ENCODE results near the gene SMURF2. TPM values are rescaled to one million over a fixed set of nuclear protein-coding genes. Genes with fewer than 3 reads are reported as not detected.
"Not testable (repeated sequence)": the region's sequence is repeated elsewhere in the genome, so short reads cannot be mapped to it uniquely, and the experiment has no call there.

The SMURF2 gene
- total RNA-seq, 2 donors from 2014 or later = 13.4 to 14.2 TPM

GRCh38 chr17:64628641-64629040 lies 33.5 kb downstream of the SMURF2 start:
- no peaks in the 10 kb centered on the region for H3K36me3 Mint-ChIP-seq (ENCODE audit: low read depth)
- H3K27me3 Mint-ChIP-seq = no peaks in the 10 kb centered on the region
- peaks cover 38% of the 10 kb centered on the region for H3K4me1 Mint-ChIP-seq
- no peaks in the 10 kb centered on the region for H3K9me3 Mint-ChIP-seq
- peak overlapping the region; percentile 82 for H3K27ac Mint-ChIP-seq
- peak; percentile 99 for ATAC-seq (replicated peaks)
- peak overlapping the region; percentile 76 for H3K4me3 Mint-ChIP-seq

GRCh38 chr17:64627797-64628196 lies 34.3 kb downstream of the SMURF2 start:
- Mint-ChIP-seq H3K27ac (peak overlapping the region; percentile 82), H3K36me3 (ENCODE audit: low read depth) (no peaks in the 10 kb centered on the region), H3K27me3 (no peaks in the 10 kb centered on the region), H3K4me3 (peak overlapping the region; percentile 76), H3K9me3 (no peaks in the 10 kb centered on the region), H3K4me1 (peaks cover 41% of the 10 kb centered on the region)
- ATAC-seq (replicated peaks) = peak; percentile 51

GRCh38 chr17:64626827-64627226 lies 35.3 kb downstream of the SMURF2 start:
- no peaks in the 10 kb centered on the region for H3K27me3 Mint-ChIP-seq
- no peaks in the 10 kb centered on the region for H3K9me3 Mint-ChIP-seq
- no peak overlapping the region for H3K4me3 Mint-ChIP-seq
- peaks cover 44% of the 10 kb centered on the region for H3K4me1 Mint-ChIP-seq
- H3K27ac Mint-ChIP-seq = no peak overlapping the region
- no peaks in the 10 kb centered on the region for H3K36me3 Mint-ChIP-seq (ENCODE audit: low read depth)
- no peak for ATAC-seq (replicated peaks)

- peaks cover 36% of the 10 kb centered on the region for H3K4me1 Mint-ChIP-seq
- no peaks in the 10 kb centered on the region for H3K9me3 Mint-ChIP-seq
- H3K27me3 Mint-ChIP-seq = no peaks in the 10 kb centered on the region
- no peak overlapping the region for H3K27ac Mint-ChIP-seq
- H3K4me3 Mint-ChIP-seq = no peak overlapping the region
- no peaks in the 10 kb centered on the region for H3K36me3 Mint-ChIP-seq (ENCODE audit: low read depth)
- no peak for ATAC-seq (replicated peaks)
Observed at GRCh38 chr17:64625541-64625940, 36.6 kb downstream of the SMURF2 start.

- Mint-ChIP-seq H3K27ac (no peak overlapping the region), H3K36me3 (ENCODE audit: low read depth) (no peaks in the 10 kb centered on the region), H3K4me3 (no peak overlapping the region), H3K27me3 (no peaks in the 10 kb centered on the region), H3K9me3 (no peaks in the 10 kb centered on the region), H3K4me1 (peaks cover 26% of the 10 kb centered on the region)
- no peak for ATAC-seq (replicated peaks)
Observed at GRCh38 chr17:64622931-64623654, 39.0 kb downstream of the SMURF2 start.

- ATAC-seq (replicated peaks) = no peak
- peaks cover 17% of the 10 kb centered on the region for H3K4me1 Mint-ChIP-seq
- no peak overlapping the region for H3K27ac Mint-ChIP-seq
- H3K27me3 Mint-ChIP-seq = no peaks in the 10 kb centered on the region
- H3K4me3 Mint-ChIP-seq = no peak overlapping the region
- H3K9me3 Mint-ChIP-seq = no peaks in the 10 kb centered on the region
- no peaks in the 10 kb centered on the region for H3K36me3 Mint-ChIP-seq (ENCODE audit: low read depth)
Observed at GRCh38 chr17:64621772-64622171, 40.3 kb downstream of the SMURF2 start.

GRCh38 chr17:64618848-64619247 lies 43.3 kb downstream of the SMURF2 start:
- Mint-ChIP-seq H3K27ac (no peak overlapping the region), H3K36me3 (ENCODE audit: low read depth) (no peaks in the 10 kb centered on the region), H3K4me3 (no peak overlapping the region), H3K27me3 (no peaks in the 10 kb centered on the region), H3K9me3 (no peaks in the 10 kb centered on the region), H3K4me1 (peaks cover 21% of the 10 kb centered on the region)
- ATAC-seq (replicated peaks) = no peak

- Mint-ChIP-seq H3K27me3 (no peaks in the 10 kb centered on the region), H3K9me3 (no peaks in the 10 kb centered on the region), H3K36me3 (ENCODE audit: low read depth) (no peaks in the 10 kb centered on the region), H3K27ac (no peak overlapping the region), H3K4me3 (no peak overlapping the region), H3K4me1 (peaks cover 13% of the 10 kb centered on the region)
- no peak for ATAC-seq (replicated peaks)
Observed at GRCh38 chr17:64617125-64617780, 44.9 kb downstream of the SMURF2 start.

- no peaks in the 10 kb centered on the region for H3K36me3 Mint-ChIP-seq (ENCODE audit: low read depth)
- no peak overlapping the region for H3K4me3 Mint-ChIP-seq
- H3K27ac Mint-ChIP-seq = no peak overlapping the region
- ATAC-seq (replicated peaks) = no peak
- H3K27me3 Mint-ChIP-seq = no peaks in the 10 kb centered on the region
- no peaks in the 10 kb centered on the region for H3K9me3 Mint-ChIP-seq
- peaks cover 13% of the 10 kb centered on the region for H3K4me1 Mint-ChIP-seq
Observed at GRCh38 chr17:64615028-64615677, 47.0 kb downstream of the SMURF2 start.

GRCh38 chr17:64614266-64615027 lies 47.7 kb downstream of the SMURF2 start:
- no peak for ATAC-seq (replicated peaks)
- no peak overlapping the region for H3K27ac Mint-ChIP-seq
- peaks cover 13% of the 10 kb centered on the region for H3K4me1 Mint-ChIP-seq
- H3K9me3 Mint-ChIP-seq = no peaks in the 10 kb centered on the region
- H3K36me3 Mint-ChIP-seq (ENCODE audit: low read depth) = no peaks in the 10 kb centered on the region
- no peaks in the 10 kb centered on the region for H3K27me3 Mint-ChIP-seq
- no peak overlapping the region for H3K4me3 Mint-ChIP-seq

- ATAC-seq (replicated peaks) = no peak
- no peaks in the 10 kb centered on the region for H3K27me3 Mint-ChIP-seq
- H3K27ac Mint-ChIP-seq = no peak overlapping the region
- no peaks in the 10 kb centered on the region for H3K36me3 Mint-ChIP-seq (ENCODE audit: low read depth)
- H3K4me1 Mint-ChIP-seq = peaks cover 21% of the 10 kb centered on the region
- no peak overlapping the region for H3K4me3 Mint-ChIP-seq
- H3K9me3 Mint-ChIP-seq = no peaks in the 10 kb centered on the region
Observed at GRCh38 chr17:64611369-64611768, 50.7 kb downstream of the SMURF2 start.

GRCh38 chr17:64610244-64610643 lies 51.9 kb downstream of the SMURF2 start:
- peaks cover 20% of the 10 kb centered on the region for H3K4me1 Mint-ChIP-seq
- not testable (repeated sequence) for ATAC-seq (replicated peaks); H3K27me3 Mint-ChIP-seq; H3K4me3 Mint-ChIP-seq; H3K36me3 Mint-ChIP-seq (ENCODE audit: low read depth); H3K9me3 Mint-ChIP-seq; H3K27ac Mint-ChIP-seq

GRCh38 chr17:64608571-64608981 lies 53.5 kb downstream of the SMURF2 start:
- no peaks in the 10 kb centered on the region for H3K9me3 Mint-ChIP-seq
- no peaks in the 10 kb centered on the region for H3K27me3 Mint-ChIP-seq
- ATAC-seq (replicated peaks) = peak; percentile 95
- H3K4me1 Mint-ChIP-seq = peaks cover 11% of the 10 kb centered on the region
- H3K4me3 Mint-ChIP-seq = peak overlapping the region; percentile 58
- peaks cover 4% of the 10 kb centered on the region for H3K36me3 Mint-ChIP-seq (ENCODE audit: low read depth)
- peak overlapping the region; percentile 69 for H3K27ac Mint-ChIP-seq

- H3K36me3 Mint-ChIP-seq (ENCODE audit: low read depth) = peaks cover 4% of the 10 kb centered on the region
- H3K4me1 Mint-ChIP-seq = peaks cover 8% of the 10 kb centered on the region
- no peaks in the 10 kb centered on the region for H3K27me3 Mint-ChIP-seq
- H3K9me3 Mint-ChIP-seq = no peaks in the 10 kb centered on the region
- peak overlapping the region; percentile 58 for H3K4me3 Mint-ChIP-seq
- ATAC-seq (replicated peaks) = peak; percentile 5
- H3K27ac Mint-ChIP-seq = peak overlapping the region; percentile 69
Observed at GRCh38 chr17:64607862-64608565, 54.1 kb downstream of the SMURF2 start.

Data from activated T-helper 17 cell treated with anti-CD3 and anti-CD28 coated beads, Interleukin-2, amount 50 U/mL, for 72 hours (primary cell).